GM23338 (cell line): ENCODE measurements around the gene NBDY. TPM values are rescaled to one million over a fixed set of nuclear protein-coding genes. Genes with fewer than 3 reads are reported as not detected.

ENCODE experiments used
- ATAC-seq: fragments of 200-7000 bp; cut with Tn5 transposase; 3 replicates; pipeline ENCODE4 v1.9.1; 2020
- DNase-seq: peaks from one replicate; pipeline ENCODE4 v3.0.0-alpha.2; 2015; ENCODE audit warnings: low spot score
- H2AFZ ChIP-seq: fragments of 200-600 bp; sonication (generic); 2 replicates; pipeline ENCODE4 v1.8.0; 2016; ENCODE audit warnings: antibody characterized with exemption, mild to moderate bottlenecking, moderate library complexity
- H3F3A ChIP-seq: fragments of 200-600 bp; sonication (generic); replicated peaks from 2 replicates; pipeline ENCODE4 v1.8.0; 2017; ENCODE audit warnings: antibody characterized with exemption, mixed run types, low read depth
- H3K27ac ChIP-seq: fragments of 200-600 bp; sonication (generic); 2 replicates; pipeline ENCODE4 v1.6.1; 2016; ENCODE audit warnings: low read depth
- H3K27me3 ChIP-seq: fragments of 200-600 bp; sonication (generic); 2 replicates; pipeline ENCODE4 v1.8.0; 2016; ENCODE audit warnings: mild to moderate bottlenecking, mixed run types, moderate library complexity; ENCODE audit not compliant: insufficient read depth
- H3K36me3 ChIP-seq: fragments of 200-600 bp; sonication (generic); 2 replicates; pipeline ENCODE4 v1.8.0; 2016; ENCODE audit warnings: mild to moderate bottlenecking; ENCODE audit not compliant: insufficient read depth
- H3K4me1 ChIP-seq: fragments of 200-600 bp; sonication (generic); 2 replicates; pipeline ENCODE4 v1.8.0; 2016; ENCODE audit warnings: mild to moderate bottlenecking, moderate library complexity; ENCODE audit not compliant: insufficient read depth
- H3K4me2 ChIP-seq: fragments of 200-600 bp; sonication (generic); 2 replicates; pipeline ENCODE4 v1.7.1; 2017; ENCODE audit warnings: mixed run types
- H3K4me3 ChIP-seq: fragments of 200-600 bp; sonication (generic); 2 replicates; pipeline ENCODE4 v1.6.1; 2016; ENCODE audit warnings: mixed run types
- H3K79me2 ChIP-seq: fragments of 200-600 bp; sonication (generic); replicated peaks from 2 replicates; pipeline ENCODE4 v1.8.0; 2017; ENCODE audit warnings: mild to moderate bottlenecking; ENCODE audit not compliant: insufficient read depth
- H3K9me2 ChIP-seq: fragments of 200-600 bp; sonication (generic); 2 replicates; pipeline ENCODE4 v1.8.0; 2017; ENCODE audit not compliant: insufficient read depth
- H4K20me1 ChIP-seq: fragments of 200-600 bp; sonication (generic); replicated peaks from 2 replicates; pipeline ENCODE4 v1.8.0; 2017; ENCODE audit warnings: mild to moderate bottlenecking; ENCODE audit not compliant: insufficient read depth
- H3K27ac Mint-ChIP-seq: 2 replicates; pipeline ENCODE4 v1.8.0; 2020; ENCODE audit warnings: inconsistent platforms, mild to moderate bottlenecking, moderate library complexity, mixed read lengths
- H3K27me3 Mint-ChIP-seq: 3 replicates; pipeline ENCODE4 v1.8.0; 2022; ENCODE audit warnings: low read depth, mild to moderate bottlenecking, moderate library complexity, mixed read lengths, inconsistent platforms; ENCODE audit not compliant: insufficient read depth, poor library complexity
- H3K36me3 Mint-ChIP-seq: 3 replicates; pipeline ENCODE4 v1.8.0; 2021; ENCODE audit warnings: low read depth, mild to moderate bottlenecking, inconsistent platforms, moderate library complexity, mixed read lengths
- H3K4me1 Mint-ChIP-seq: 3 replicates; pipeline ENCODE4 v1.8.0; 2020; ENCODE audit warnings: mild to moderate bottlenecking, inconsistent platforms, mixed read lengths
- H3K4me3 Mint-ChIP-seq: 3 replicates; pipeline ENCODE4 v1.8.0; 2021; ENCODE audit warnings: moderate library complexity, mild to moderate bottlenecking, inconsistent platforms, mixed read lengths
- H3K9me3 Mint-ChIP-seq: 3 replicates; pipeline ENCODE4 v1.8.0; 2020; ENCODE audit warnings: moderate library complexity, mild to moderate bottlenecking, inconsistent platforms, mixed read lengths
- CREB1 ChIP-seq: fragments of 250-450 bp; sonication (Bioruptor Pico); IDR thresholded peaks from 2 replicates; pipeline ENCODE4 v1.5.0; 2020; ENCODE audit warnings: low read depth, mild to moderate bottlenecking, moderate library complexity
- ETS1 ChIP-seq: IDR thresholded peaks from 2 replicates; pipeline ENCODE4 v1.6.1; 2016; ENCODE audit warnings: antibody characterized with exemption
- EZH2 ChIP-seq: fragments of 200-600 bp; sonication (generic); IDR thresholded peaks from one replicate; pipeline ENCODE4 v1.8.0; 2017; ENCODE audit warnings: antibody characterized with exemption, mild to moderate bottlenecking, low read depth; ENCODE audit not compliant: unreplicated experiment
- EZH2phosphoT487 ChIP-seq: fragments of 200-600 bp; sonication (generic); IDR thresholded peaks from one replicate; pipeline ENCODE4 v1.8.1; 2018; ENCODE audit warnings: antibody characterized with exemption; ENCODE audit not compliant: unreplicated experiment
- POLR2AphosphoS5 ChIP-seq: IDR thresholded peaks from 2 replicates; pipeline ENCODE4 v1.6.1; 2016; ENCODE audit warnings: antibody characterized with exemption, low read depth
- REST ChIP-seq: IDR thresholded peaks from one replicate; pipeline ENCODE4 v1.6.1; 2018; ENCODE audit warnings: antibody characterized with exemption; ENCODE audit not compliant: unreplicated experiment
- STAT1 ChIP-seq: IDR thresholded peaks from one replicate; pipeline ENCODE4 v1.6.1; 2016; ENCODE audit warnings: antibody characterized with exemption; ENCODE audit not compliant: unreplicated experiment
- ZNF462 ChIP-seq: fragments of 250-450 bp; sonication (Bioruptor Pico); IDR thresholded peaks from 2 replicates; pipeline ENCODE4 v1.5.0; 2020; ENCODE audit warnings: mild to moderate bottlenecking, moderate library complexity
- polyA plus RNA-seq: library from polyadenylated mRNA; unstranded; fragments of >200 nt; fragmentation: Nextera tagmentation; extraction: Ambion mirVana; gene quantifications from 2 replicates; pipeline ENCODE4 v1.2.1, GENCODE V29; 2016
- total RNA-seq: library from RNA; depleted of rRNA; stranded (reverse); fragments of >200 nt; shearing (Covaris generic); gene quantifications from 2 replicates; pipeline ENCODE4 v1.2.3, GENCODE V29; 2014

The NBDY gene
- total and polyA plus RNA-seq, 2 experiments from 2014 or later = 9.6 to 206 TPM

- TF ChIP-seq ZNF462 (CRISPR knock-in tag) (no peak), EZH2 (no peak), EZH2phosphoT487 (no peak), ETS1 (no peak), CREB1 (CRISPR knock-in tag) (no peak), POLR2AphosphoS5 (no peak), STAT1 (no peak)
Measured at GRCh38 chrX:56783996-56784620, 55.1 kb downstream of the NBDY start (continued).

GRCh38 chrX:56784666-56785065 lies 55.6 kb downstream of the NBDY start:
- Mint-ChIP-seq H3K27me3 (peaks cover 2% of the 10 kb centered on the region), H3K27ac (peak overlapping the region; percentile 36; the same call in 1 of the 2 replicates), H3K4me3 (no peak overlapping the region), H3K36me3 (peaks cover 37% of the 10 kb centered on the region), H3K9me3 (no peaks in the 10 kb centered on the region), H3K4me1 (no peaks in the 10 kb centered on the region; the same call in 2 of the 3 replicates)
- Histone ChIP-seq H3F3A (no peaks in the 10 kb centered on the region), H3K27me3 (no peaks in the 10 kb centered on the region), H3K4me1 (no peaks in the 10 kb centered on the region), H4K20me1 (no peaks in the 10 kb centered on the region; the same call in 1 of the 2 replicates), H3K4me2 (no peak overlapping the region), H3K79me2 (no peaks in the 10 kb centered on the region), H3K9me2 (no peaks in the 10 kb centered on the region), H3K27ac (no peak overlapping the region), H3K4me3 (no peak overlapping the region), H3K36me3 (no peaks in the 10 kb centered on the region), H2AFZ (no peak overlapping the region)
- no peak for ATAC-seq
- no peak for DNase-seq
- TF ChIP-seq EZH2phosphoT487 (no peak), REST (no peak), EZH2 (no peak), ETS1 (no peak)
